Midbrain (tissue), 1 donor: Measurements from ENCODE around the gene TLR1.
A peak's percentile ranks its signal among the peaks of the same experiment; 100 is the strongest.
"Not testable (repeated sequence)": the region's sequence is repeated elsewhere in the genome, so short reads cannot be mapped to it uniquely, and the experiment has no call there.

Experiments
- DNase-seq: peaks from one replicate; lab custom pipeline; 2025; lab: John Stamatoyannopoulos, UW

The TLR1 gene

DNA sequence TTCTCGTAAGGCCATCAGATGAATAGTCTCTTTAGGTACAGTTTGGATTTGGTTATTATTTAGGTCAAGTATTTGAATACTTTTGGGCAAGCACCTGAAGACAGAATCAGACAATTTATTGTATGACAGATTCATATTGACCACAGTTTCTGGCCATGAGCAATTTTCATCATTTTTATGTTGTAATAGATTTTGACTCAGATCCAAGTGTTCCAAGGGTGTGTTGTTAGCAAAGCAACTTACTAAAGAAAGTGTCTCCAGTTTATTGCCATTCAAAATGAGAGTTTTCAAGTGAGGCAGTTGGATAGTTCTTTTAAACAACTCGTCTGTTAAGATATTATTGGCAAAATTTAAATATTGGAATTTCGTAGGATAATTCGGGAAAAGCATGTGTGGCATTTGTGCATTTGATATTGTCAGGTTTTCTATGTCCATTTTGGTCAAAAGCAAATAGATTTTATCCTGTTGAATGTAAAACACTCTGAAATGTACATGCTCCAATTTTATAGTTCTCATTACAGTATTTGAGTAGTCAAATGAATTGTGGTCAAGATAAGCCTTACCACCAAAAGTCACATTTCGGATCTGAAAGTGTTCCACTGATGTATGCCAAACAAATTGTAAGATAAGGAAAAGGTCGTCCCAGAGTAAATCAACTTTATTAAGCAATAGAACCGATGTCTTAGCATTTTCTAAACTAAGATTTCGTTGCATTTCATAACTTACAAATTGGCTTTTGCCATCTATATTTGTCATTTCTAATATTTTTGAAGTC lies 30.2 kb downstream of the TLR1 start:
- DNase-seq: no peak

DNA sequence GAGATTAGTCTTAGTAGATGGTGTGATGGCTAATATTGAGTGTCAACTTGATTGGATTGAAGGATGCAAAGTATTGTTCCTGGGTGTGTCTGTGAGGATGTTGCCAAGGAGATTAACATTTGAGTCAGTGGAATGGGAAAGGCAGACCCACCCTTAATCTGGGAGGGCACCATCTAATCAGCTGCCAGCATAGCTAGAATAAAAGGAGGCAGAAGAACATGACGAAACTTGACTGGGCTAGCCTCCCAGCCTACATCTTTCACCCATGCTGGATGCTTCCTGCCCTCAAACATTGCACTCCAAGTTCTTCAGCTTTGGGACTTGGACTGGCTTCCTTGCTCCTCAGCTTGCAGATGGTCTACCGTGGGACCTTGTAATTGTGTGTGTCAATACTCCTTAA lies 34.3 kb downstream of the TLR1 start:
- DNase-seq: not testable (repeated sequence)

DNA sequence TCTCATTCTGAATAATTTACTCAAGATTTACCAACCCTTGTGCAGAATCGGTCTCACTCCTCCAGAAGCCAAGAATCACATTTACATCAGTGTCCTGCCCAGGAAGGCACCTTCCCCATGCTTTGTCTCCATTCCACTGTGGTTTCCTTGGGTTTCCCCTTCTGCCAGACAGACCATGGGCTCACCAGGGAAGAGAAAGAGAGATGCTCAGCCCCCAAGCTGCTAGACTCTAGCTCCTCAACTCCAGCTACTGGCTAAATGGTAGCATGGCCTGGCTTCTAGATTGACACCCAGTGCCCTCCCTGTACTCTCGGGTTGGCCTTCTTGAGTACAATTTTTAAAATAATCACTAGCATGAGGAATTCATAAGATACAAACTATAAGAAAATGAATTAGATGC lies 34.7 kb downstream of the TLR1 start:
- DNase-seq: no peak

DNA sequence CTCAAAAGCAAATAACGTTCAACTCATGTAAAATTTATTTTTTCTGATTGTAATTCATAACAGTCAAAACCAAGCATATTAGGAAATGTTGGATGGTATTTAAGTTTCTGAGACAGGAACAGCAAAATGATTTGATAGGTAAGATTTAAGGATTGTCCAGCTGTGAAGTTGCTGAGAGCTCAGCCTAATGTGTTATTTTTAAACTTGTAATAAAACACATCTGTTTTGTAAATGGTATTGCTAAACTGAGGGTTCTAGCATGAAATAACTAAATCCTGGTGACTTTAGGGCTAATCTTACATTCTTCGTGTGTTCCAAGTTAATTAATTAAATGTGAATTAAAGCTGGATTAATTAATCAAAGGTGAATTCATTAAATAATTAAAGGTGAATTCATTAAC lies 35.1 kb downstream of the TLR1 start:
- DNase-seq: no peak

DNA sequence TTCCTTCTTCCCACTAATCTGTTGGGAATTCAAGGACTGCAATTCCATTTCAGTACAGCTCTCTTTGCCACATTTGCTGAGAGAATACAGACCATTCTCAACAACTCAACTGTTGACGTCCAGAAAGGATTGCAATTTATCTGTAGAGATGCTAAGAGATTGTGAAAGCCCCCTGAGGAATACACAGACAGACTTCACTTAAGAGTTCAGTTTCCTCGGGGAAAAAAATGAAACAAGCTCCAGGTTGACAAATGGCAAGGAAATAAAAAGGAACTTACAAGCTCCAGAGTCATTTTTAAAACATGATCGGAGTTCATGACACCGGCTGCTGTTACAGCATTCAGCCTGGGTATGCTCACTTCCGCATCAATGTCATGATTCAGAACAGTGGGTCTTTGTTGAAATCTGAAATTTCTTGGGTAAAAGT lies 35.6 kb downstream of the TLR1 start:
- DNase-seq: no peak

DNA sequence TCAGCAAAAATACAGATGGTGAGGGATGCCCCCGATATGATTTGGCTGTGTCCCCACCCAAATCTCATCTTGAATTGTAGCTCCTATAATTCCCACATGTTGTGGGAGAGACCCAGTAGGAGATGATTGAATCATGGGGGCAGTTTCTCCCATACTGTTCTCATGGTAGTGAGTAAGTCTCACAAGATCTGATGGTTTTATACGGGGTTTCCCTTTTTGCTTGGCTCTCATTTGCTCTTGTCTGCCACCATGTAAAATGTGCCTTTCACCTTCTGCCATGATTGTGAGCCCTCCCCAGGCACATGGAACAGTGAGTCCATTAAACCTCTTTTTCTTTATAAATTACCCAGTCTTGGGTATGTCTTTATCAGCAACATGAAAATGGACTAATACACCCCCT lies 37.7 kb downstream of the TLR1 start:
- DNase-seq: not testable (repeated sequence)

DNA sequence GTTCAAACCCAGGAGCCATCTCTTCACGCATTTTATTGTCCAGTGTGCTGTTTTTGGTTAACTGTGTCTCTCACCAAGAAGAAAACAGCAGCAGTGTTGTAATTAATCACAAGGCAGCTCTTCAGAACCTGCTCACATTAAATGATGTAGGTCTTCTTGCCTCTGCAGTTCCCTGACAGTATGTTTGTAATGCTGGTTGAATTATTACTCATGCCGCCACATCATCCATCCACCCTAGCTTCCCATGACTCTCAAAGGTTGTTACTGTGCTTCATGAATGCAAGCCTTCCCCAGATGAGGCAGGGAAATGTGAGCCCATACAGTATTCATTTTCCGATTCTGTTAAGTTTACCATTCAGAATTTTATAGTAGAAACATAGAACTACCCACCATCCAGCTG lies 39.2 kb downstream of the TLR1 start:
- no peak for DNase-seq

DNA sequence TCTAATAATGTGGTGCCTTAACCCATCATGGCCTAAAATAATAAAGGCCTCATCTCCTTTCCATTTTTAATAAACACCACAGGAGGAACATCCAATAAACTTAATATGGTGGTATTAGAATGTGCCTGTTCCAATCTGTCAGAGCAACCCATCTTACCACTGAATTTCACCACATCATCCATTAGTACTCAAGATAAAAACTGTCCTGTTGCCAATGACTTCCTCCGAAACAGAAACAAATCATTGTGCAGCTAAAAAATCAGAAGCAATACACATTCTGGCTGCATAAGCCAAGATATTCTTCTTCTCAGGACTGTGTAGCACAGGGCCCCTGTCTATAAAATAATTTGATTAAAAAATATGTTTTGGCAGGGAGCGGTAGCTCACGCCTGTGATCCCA lies 40.3 kb downstream of the TLR1 start:
- no peak for DNase-seq

DNA sequence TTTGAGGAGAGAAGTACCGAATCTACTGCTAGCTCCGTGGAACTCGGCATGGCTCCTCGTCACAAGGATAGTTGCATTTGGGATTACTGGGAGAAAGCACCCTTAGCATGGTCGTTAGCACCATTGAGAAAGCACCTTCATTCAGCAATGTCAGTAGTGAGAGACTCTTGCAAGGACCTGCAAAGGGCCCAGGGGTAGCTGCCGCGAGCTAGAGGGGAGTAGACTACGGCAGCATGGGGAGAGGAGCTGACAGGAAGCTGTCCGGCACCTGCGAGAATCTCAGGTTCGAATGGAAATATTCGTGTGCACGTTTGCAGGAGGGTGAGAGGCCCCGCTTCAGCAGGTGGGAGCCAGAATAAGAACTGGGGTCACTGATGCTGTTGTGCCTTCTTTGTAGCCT lies 42.0 kb downstream of the TLR1 start:
- DNase-seq: no peak

DNA sequence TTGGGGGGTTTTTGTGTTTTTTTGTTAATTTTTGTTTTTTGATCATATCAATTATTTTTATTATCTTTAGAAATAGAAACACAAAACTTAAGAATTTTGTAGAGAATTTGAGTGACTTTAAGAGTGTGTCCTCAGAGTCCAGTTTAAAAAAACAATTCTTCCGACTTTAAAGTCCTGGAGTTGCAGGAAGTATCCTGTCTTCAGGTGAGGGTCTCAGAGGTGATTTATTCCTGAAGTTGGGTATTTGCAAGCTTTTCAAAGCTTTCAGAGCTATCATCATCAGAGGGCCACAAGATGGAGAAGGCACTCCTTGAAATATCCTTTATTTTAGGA lies 44.8 kb downstream of the TLR1 start:
- DNase-seq: no peak

DNA sequence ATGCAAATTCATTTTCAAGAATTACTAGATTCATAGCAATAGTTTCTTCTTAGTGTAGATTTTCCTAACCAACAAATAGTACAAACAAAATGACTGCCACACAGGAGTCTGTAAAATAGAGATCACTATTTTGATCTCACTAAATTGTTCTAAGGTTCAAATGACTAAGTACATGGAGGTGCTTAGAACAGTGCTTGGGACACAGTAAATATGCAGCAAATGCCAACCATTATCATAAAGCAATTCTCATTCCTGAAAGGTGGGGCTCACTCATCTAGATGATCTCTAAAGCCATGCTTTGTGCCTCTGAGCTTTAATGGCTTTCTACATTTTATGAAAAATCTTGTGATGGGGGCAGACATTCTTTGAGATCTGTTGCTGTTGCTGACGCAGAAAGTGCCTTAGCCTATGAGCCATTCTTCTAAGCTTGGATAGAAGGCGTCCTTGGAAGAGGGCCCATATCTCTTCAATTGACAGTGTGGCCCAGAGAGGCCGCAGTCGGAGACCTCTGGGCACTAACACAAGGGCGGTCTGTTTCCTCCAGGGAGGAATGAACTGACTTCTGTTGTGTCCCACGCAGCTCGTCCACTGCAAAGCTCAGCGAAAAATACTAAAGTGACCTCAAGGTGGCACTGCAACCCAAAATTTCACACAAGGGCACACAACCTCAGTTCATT lies 45.3 kb downstream of the TLR1 start:
- DNase-seq: peak; percentile 95

DNA sequence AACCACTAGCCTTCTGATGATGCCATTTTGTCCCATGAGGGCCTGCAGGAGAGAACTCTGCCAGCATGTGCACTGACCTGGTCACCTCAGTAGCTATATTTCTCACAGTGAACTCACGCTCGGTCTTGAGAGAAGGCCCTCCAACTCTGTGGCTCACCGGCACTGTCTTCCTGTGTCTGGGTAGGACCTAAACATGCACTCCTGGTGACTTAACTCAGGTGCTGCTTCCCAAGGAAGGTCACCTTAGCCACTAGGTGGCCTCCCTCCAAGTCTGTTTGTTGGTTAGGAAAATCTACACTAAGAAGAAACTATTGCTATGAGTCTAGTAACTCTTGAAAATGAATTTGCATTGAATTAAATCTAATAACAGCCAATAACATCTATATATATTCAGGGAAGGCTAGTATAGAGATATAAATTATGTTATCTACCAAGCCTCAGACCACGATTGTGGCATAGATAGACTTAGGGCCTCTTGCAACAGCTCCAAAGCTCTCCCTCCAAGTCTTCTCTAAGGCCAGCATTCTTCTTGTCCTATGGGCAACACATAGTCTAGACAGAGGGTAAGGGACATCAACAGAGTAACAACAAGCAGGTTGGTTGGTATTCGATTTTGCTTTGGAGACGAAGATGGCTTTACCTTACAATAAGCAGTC lies 46.5 kb downstream of the TLR1 start:
- DNase-seq: no peak

DNA sequence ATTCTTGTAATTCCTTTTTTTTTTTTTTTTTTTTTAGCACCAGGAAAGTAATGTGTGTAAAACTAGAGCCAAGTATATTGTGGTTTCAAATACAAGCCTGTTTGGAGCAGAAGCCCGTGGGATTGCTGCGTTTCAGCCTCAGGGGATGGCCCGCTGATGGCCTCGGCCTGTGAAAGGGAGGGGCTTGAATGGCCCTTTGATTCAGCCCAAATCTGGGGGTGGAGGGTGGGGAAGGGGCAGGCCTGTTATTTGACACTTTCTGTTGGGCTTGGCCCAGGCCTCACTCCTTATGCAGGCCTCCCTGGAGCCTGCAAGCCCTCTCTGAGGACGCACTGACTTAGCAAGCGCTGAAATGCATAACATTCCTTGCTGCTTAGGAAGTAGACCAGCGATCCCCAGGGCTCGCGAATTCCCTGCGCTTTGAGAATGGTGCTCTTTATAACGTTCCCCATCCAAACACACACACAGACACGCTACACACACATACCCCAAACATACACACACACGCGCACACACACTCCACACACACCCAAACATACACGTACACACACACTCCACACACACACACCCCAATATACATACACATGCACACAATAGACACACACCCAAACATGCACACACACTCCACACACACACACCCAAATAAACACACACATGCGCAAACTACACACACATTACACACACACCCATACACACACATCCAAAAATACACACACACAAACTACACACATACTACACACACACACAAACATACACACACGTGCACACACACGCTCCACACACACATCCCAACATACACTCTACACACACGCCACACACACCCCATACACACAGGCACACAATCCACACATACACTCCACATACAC lies 51.4 kb downstream of the TLR1 start:
- DNase-seq: peak; percentile 18

DNA sequence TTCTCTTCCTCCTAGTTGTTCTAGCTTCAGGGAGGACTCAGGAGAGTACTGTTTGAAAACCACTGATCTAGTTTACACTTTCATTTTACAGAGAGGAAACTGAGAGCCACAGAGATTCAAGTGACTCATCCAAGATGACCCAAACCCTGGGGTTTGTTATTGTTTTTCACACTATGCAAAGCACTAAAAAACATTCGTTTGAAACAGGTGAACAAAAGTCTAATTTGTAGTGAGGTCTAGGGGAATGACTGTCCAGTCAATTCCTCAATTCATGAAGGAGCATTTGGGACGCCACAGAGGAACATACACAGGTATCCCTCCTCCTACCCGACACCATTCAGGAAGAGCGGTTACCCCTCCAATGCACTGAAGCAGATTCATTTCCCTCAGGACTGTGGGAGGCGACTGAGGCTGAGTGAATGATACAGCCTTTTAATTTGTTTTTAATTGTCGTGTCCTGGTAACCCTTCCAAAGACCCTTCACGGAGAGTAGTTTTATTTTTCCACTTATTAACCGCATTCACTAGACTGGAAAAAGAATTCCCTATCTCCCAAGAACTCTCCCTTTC lies 52.1 kb downstream of the TLR1 start:
- DNase-seq: no peak

DNA sequence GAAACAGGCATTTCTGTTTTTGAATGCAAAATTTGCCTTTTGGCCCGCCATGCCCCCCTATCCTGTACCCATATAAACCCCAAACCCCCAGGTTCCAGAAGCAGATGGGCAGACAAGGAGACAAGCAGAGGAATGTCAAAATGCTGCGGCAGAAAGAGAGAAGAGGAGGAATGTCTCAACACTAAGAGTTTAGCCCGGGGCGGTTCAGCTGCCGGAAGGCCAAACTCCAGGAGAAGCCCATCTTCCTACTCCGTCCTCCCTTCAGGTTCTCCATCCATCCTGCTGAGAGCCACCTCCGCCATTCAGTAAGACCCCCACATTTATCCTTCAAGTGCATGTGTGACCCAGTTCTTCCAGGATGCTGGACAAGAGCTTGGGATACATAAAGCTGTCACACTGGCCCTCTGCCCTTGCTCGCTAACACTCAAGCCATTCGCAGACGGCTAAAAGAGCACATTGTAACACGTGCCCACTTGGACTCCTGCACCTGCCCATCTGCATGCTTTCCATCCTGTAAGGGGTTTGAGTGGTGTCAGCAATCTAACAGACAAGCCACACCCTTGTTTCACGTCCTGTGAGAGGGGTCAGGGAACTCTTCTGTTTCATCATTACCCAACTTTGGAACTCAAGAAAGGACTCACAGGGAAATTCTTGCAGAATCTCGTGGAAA lies 53.1 kb downstream of the TLR1 start:
- no peak for DNase-seq

DNA sequence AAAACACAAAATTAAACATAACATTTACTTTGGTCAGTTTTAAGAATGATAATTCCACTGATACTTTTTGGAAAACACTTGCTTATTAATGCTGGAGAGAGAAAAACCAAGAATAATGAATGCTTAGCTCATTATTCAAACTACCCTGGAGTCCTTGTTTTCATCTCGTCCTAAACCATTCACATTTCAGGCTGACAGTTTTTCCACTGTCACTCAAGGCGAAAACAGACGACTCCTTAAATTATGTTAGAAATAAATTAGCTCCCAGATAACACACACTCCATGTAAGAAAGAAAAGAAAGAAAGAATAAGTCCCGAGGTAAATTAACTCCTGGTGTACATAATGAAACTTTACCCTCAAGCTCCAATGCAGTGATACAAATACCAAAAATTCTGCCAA lies 55.3 kb downstream of the TLR1 start:
- DNase-seq: no peak

DNA sequence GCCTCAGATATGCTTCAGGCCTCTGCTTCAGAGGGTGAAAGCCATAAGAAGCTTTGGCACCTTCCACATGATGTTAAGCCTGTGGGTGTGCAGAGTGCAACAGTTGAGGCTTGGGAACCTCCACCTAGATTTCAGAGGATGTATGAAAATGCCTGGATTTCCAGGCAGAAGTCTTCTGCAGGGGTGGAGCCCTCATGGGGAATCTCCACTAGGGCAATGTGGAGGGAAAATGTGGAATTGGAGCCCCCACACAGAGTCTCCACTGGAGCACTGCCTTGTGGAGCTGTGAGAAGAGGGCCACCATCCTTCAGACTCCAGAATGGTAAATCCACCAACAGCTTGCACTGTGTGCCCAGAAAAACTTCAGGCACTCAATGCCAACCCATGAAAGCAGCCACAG lies 57.0 kb downstream of the TLR1 start:
- DNase-seq: no peak
